HEK293 (cell line): ENCODE data around the gene KIF11.

Experiments
- ZBTB1 ChIP-seq: fragments of 450-650 bp; formaldehyde crosslinking; IDR thresholded peaks from 2 replicates; pipeline ENCODE4 v1.5.1; 2016; ENCODE audit warnings: missing biosample characterization, missing genetic modification characterization
- ZNF155 ChIP-seq: fragments of 450-650 bp; formaldehyde crosslinking; IDR thresholded peaks from 2 replicates; pipeline ENCODE4 v1.5.1; 2016; ENCODE audit warnings: missing biosample characterization, missing genetic modification characterization
- ZNF670 ChIP-seq: fragments of 450-650 bp; formaldehyde crosslinking; IDR thresholded peaks from 2 replicates; pipeline ENCODE4 v1.5.1; 2016; ENCODE audit warnings: missing biosample characterization, missing genetic modification characterization, low read depth
- TF ChIP-seq, protein P1 (sequence below): fragments of 450-650 bp; formaldehyde crosslinking; IDR thresholded peaks from 2 replicates; pipeline ENCODE4 v1.5.1; 2017; ENCODE audit warnings: missing biosample characterization, mild to moderate bottlenecking, missing genetic modification characterization, moderate library complexity

DNA sequence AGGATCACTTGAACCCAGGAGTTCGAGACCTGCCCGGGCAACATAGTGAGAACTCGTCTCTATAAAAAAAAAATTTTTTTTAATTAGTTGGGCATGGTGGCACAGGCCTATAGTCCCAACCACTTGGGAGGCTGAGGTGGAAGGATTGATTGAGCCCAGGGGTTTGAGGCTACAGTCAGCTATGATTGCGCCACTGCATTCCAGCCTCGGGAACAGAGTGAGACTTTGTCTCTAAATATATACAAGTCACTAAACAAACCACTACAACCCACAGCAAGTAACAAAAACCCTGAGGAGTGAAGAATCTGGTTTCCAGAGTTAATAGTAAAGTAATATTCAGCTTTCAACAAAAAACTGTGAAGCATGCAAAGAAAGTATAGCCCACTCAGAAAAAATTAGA, 64.1 kb downstream of the KIF11 start:
- TF ChIP-seq ZNF670: no peak
- TF ChIP-seq, protein P1, sequence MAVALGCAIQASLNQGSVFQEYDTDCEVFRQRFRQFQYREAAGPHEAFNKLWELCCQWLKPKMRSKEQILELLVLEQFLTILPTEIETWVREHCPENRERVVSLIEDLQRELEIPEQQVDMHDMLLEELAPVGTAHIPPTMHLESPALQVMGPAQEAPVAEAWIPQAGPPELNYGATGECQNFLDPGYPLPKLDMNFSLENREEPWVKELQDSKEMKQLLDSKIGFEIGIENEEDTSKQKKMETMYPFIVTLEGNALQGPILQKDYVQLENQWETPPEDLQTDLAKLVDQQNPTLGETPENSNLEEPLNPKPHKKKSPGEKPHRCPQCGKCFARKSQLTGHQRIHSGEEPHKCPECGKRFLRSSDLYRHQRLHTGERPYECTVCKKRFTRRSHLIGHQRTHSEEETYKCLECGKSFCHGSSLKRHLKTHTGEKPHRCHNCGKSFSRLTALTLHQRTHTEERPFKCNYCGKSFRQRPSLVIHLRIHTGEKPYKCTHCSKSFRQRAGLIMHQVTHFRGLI: no peak
- no peak for TF ChIP-seq ZNF155 (tag by site-specific recombination)
- no peak for TF ChIP-seq ZBTB1 (tag by site-specific recombination)
